ENCODE data around the gene CBX1. TPM values are rescaled to one million over a fixed set of nuclear protein-coding genes. Genes with fewer than 3 reads are reported as not detected.

CBX1 gene
- total RNA-seq, 2 experiments from 2014 or later, result 59.7 to 70.4 TPM

- POLR2A ChIA-PET, result interaction anchor here (1.1 to 1.3 kb wide), 2 partner anchors 11 to 12 kb away, joined by 4 to 5 read pairs; no protein-coding TSS in a partner anchor
- intact Hi-C loops (cut with micrococcal nuclease; ENCODE audit: unreplicated experiment), result no loop called here
These were observed 34.6 kb downstream of the CBX1 start for GRCh38 chr17:48066656-48067055.

GRCh38 chr17:48066192-48066591 is 35.1 kb downstream of the CBX1 start:
- DNase-seq (ENCODE audit: low spot score), result no peak
- no peaks in the 10 kb centered on the region for H3K9me3 ChIP-seq (ENCODE audit: low read length)
- ChIA-PET CTCF (ENCODE audit: unreplicated experiment) (no interaction called here), POLR2A (no interaction called here)
- no peak overlapping the region for H2AFZ ChIP-seq (ENCODE audit: low read length)
- no peak overlapping the region for H3K4me2 ChIP-seq (ENCODE audit: low read length)
- BruUV-seq (replicated peaks), result no TSS peak
- TF ChIP-seq, protein P1, sequence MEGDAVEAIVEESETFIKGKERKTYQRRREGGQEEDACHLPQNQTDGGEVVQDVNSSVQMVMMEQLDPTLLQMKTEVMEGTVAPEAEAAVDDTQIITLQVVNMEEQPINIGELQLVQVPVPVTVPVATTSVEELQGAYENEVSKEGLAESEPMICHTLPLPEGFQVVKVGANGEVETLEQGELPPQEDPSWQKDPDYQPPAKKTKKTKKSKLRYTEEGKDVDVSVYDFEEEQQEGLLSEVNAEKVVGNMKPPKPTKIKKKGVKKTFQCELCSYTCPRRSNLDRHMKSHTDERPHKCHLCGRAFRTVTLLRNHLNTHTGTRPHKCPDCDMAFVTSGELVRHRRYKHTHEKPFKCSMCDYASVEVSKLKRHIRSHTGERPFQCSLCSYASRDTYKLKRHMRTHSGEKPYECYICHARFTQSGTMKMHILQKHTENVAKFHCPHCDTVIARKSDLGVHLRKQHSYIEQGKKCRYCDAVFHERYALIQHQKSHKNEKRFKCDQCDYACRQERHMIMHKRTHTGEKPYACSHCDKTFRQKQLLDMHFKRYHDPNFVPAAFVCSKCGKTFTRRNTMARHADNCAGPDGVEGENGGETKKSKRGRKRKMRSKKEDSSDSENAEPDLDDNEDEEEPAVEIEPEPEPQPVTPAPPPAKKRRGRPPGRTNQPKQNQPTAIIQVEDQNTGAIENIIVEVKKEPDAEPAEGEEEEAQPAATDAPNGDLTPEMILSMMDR (conservative IDR thresholded peaks at IDR 0.05; ENCODE audit: low read length), result no peak
- no peak for TF ChIP-seq EZH2phosphoT487 (IDR thresholded peaks at IDR 0.05; ENCODE audit: borderline replicate concordance, low read depth, low read length)
- H4K20me1 ChIP-seq (ENCODE audit: insufficient read depth, low read length), result no peaks in the 10 kb centered on the region
- H3K4me1 ChIP-seq (ENCODE audit: insufficient read depth, low read length, poor library complexity, severe bottlenecking), result no peaks in the 10 kb centered on the region
- intact Hi-C loops (cut with micrococcal nuclease; ENCODE audit: unreplicated experiment), result no loop called here
- H3K9me2 ChIP-seq (ENCODE audit: insufficient read depth, low read length), result no peaks in the 10 kb centered on the region
- no peak overlapping the region for H3K4me3 ChIP-seq (ENCODE audit: low read depth, low read length, poor library complexity, severe bottlenecking)
- H3K79me2 ChIP-seq (ENCODE audit: insufficient read depth, low read depth, low read length), result no peaks in the 10 kb centered on the region
- H3K36me3 ChIP-seq (ENCODE audit: insufficient read depth, low read length), result peaks cover 89% of the 10 kb centered on the region
- H3K27ac ChIP-seq (ENCODE audit: low read depth, low read length, poor library complexity, severe bottlenecking), result no peak overlapping the region

More at GRCh38 chr17:48066656-48067055, 34.6 kb downstream of the CBX1 start:
- Histone ChIP-seq H3K36me3 (ENCODE audit: insufficient read depth, low read length) (peaks cover 89% of the 10 kb centered on the region), H4K20me1 (ENCODE audit: insufficient read depth, low read length) (no peaks in the 10 kb centered on the region), H2AFZ (ENCODE audit: low read length) (no peak overlapping the region), H3K4me3 (ENCODE audit: low read depth, low read length, poor library complexity, severe bottlenecking) (no peak overlapping the region), H3K4me1 (ENCODE audit: insufficient read depth, low read length, poor library complexity, severe bottlenecking) (no peaks in the 10 kb centered on the region), H3K4me2 (ENCODE audit: low read length) (no peak overlapping the region), H3K79me2 (ENCODE audit: insufficient read depth, low read depth, low read length) (no peaks in the 10 kb centered on the region), H3K27ac (ENCODE audit: low read depth, low read length, poor library complexity, severe bottlenecking) (no peak overlapping the region), H3K9me3 (ENCODE audit: low read length) (no peaks in the 10 kb centered on the region), H3K9me2 (ENCODE audit: insufficient read depth, low read length) (no peaks in the 10 kb centered on the region)
- TF ChIP-seq EZH2phosphoT487 (IDR thresholded peaks at IDR 0.05; ENCODE audit: borderline replicate concordance, low read depth, low read length), result no peak
- TF ChIP-seq, protein P1 (conservative IDR thresholded peaks at IDR 0.05; ENCODE audit: low read length), result no peak
- no peak for DNase-seq (ENCODE audit: low spot score)
- TSS peak; percentile 22 for BruUV-seq (replicated peaks)
- CTCF ChIA-PET (ENCODE audit: unreplicated experiment), result no interaction called here

- Histone ChIP-seq H3K9me3 (ENCODE audit: low read length) (no peaks in the 10 kb centered on the region), H3K4me3 (ENCODE audit: low read depth, low read length, poor library complexity, severe bottlenecking) (no peak overlapping the region), H2AFZ (ENCODE audit: low read length) (no peak overlapping the region), H3K27ac (ENCODE audit: low read depth, low read length, poor library complexity, severe bottlenecking) (no peak overlapping the region), H4K20me1 (ENCODE audit: insufficient read depth, low read length) (no peaks in the 10 kb centered on the region), H3K9me2 (ENCODE audit: insufficient read depth, low read length) (no peaks in the 10 kb centered on the region), H3K4me2 (ENCODE audit: low read length) (no peak overlapping the region), H3K79me2 (ENCODE audit: insufficient read depth, low read depth, low read length) (no peaks in the 10 kb centered on the region), H3K36me3 (ENCODE audit: insufficient read depth, low read length) (peaks cover 89% of the 10 kb centered on the region), H3K4me1 (ENCODE audit: insufficient read depth, low read length, poor library complexity, severe bottlenecking) (no peaks in the 10 kb centered on the region)
- BruUV-seq (replicated peaks), result no TSS peak
- CTCF ChIA-PET (ENCODE audit: unreplicated experiment), result interaction anchor here (1.6 kb wide), 1 partner anchor 13 kb away, joined by 4 read pairs; no protein-coding TSS in a partner anchor
- POLR2A ChIA-PET, result interaction anchor here (1.3 kb wide), 1 partner anchor 8 kb away, joined by 4 read pairs; no protein-coding TSS in a partner anchor
- TF ChIP-seq, protein P1 (conservative IDR thresholded peaks at IDR 0.05; ENCODE audit: low read length), result no peak
- TF ChIP-seq EZH2phosphoT487 (IDR thresholded peaks at IDR 0.05; ENCODE audit: borderline replicate concordance, low read depth, low read length), result no peak
- intact Hi-C loops (cut with micrococcal nuclease; ENCODE audit: unreplicated experiment), result no loop called here
- no peak for DNase-seq (ENCODE audit: low spot score)
These were observed 36.6 kb downstream of the CBX1 start for GRCh38 chr17:48064638-48065037.

Data from OCI-LY7 (cell line).